Subcutaneous abdominal adipose tissue (tissue), 5 donors: ENCODE data around the gene CATSPERE.

ENCODE experiments used
- H3K27ac ChIP-seq: one replicate; pipeline ENCODE4 v1.7.0; 2013; ENCODE audit warnings: low read depth, mild to moderate bottlenecking, inconsistent platforms, low read length, moderate library complexity
- H3K27me3 ChIP-seq, 5 donors: one replicate each; pipeline ENCODE4 v1.7.0; 2013; ENCODE audit warnings: low read length in 5 of 5, inconsistent platforms in 1 of 5; ENCODE audit not compliant: control insufficient read depth in 5 of 5, insufficient read depth in 4 of 5
- H3K36me3 ChIP-seq, 5 donors: one replicate each; pipeline ENCODE4 v1.7.0; 2013; ENCODE audit warnings: low read length in 5 of 5; ENCODE audit not compliant: control insufficient read depth in 5 of 5, insufficient read depth in 5 of 5
- H3K4me1 ChIP-seq, 5 donors: one replicate each; pipeline ENCODE4 v1.7.0; 2013; ENCODE audit warnings: low read length in 5 of 5, mild to moderate bottlenecking in 3 of 5, moderate library complexity in 1 of 5; ENCODE audit not compliant: control insufficient read depth in 5 of 5, insufficient read depth in 5 of 5
- H3K4me3 ChIP-seq, 5 donors: one replicate each; pipeline ENCODE4 v1.7.0; 2013; ENCODE audit warnings: low read length in 5 of 5, low read depth in 1 of 5
- H3K9ac ChIP-seq, 5 donors: one replicate each; pipeline ENCODE4 v1.7.0; 2013; ENCODE audit warnings: low read length in 5 of 5, mild to moderate bottlenecking in 4 of 5, moderate library complexity in 3 of 5
- H3K9me3 ChIP-seq, 5 donors: one replicate each; pipeline ENCODE4 v1.7.0; 2013; ENCODE audit warnings: low read length in 5 of 5; ENCODE audit not compliant: control insufficient read depth in 5 of 5
- donor health status: healthy.
- donor health status: healthy.
- donor health status: healthy.
- donor health status: healthy.
- donor health status: healthy.

Gene CATSPERE, protein sequence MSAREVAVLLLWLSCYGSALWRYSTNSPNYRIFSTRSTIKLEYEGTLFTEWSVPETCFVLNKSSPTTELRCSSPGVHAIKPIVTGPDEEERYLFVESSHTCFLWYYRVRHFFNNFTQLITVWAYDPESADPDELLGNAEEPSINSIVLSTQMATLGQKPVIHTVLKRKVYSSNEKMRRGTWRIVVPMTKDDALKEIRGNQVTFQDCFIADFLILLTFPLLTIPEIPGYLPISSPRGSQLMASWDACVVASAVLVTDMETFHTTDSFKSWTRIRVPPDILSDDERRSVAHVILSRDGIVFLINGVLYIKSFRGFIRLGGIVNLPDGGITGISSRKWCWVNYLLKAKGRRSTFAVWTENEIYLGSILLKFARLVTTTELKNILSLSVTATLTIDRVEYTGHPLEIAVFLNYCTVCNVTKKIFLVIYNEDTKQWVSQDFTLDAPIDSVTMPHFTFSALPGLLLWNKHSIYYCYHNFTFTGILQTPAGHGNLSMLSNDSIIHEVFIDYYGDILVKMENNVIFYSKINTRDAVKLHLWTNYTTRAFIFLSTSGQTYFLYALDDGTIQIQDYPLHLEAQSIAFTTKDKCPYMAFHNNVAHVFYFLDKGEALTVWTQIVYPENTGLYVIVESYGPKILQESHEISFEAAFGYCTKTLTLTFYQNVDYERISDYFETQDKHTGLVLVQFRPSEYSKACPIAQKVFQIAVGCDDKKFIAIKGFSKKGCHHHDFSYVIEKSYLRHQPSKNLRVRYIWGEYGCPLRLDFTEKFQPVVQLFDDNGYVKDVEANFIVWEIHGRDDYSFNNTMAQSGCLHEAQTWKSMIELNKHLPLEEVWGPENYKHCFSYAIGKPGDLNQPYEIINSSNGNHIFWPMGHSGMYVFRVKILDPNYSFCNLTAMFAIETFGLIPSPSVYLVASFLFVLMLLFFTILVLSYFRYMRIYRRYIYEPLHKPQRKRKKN

DNA sequence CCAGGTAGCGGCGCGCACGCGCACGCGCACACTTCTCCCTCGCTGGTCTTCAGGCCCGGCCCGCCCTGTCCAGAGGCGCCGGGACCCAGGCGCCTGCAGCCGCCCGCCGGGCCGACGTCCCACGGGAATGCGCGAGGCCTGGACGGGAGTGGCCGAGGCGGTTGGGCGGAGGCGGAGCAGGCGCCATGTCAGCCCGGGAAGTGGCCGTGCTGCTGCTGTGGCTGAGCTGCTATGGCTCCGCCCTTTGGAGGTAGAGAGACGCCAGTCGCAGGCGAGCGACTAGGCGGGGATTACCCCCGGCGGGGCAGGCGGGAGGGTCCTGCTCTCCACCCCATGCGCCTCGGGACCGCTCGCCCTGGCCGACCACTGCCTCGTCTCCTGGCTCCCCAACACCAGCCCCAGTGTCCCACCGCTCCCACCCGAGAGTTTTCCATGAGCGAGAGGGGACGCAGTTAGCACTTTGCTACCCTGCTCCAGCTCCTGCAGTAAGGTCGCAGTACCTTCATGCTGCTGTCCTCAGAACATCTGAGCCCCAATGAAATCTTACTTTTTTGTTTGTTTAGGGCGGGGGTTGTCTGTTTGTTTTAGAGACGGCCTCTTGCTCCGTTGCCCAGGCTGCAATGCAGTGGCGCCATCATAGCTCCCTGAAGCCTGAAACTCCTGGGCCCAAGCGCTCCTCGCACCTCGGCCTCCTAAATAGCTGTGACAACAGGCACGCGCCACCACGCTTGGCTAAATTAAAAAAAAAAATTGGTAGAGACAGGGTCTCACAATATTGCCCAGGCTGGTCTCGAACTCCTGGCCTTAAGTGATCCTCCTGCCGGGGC lies at the start of gene CATSPERE:
TSS of gene CATSPERE (plus strand) at position 29 of the 827 bp plus-strand sequence. CDS start at position 186, 157 bp downstream.
- Histone ChIP-seq H3K9ac (peak within 1 kb of the TSS; percentile 73 to 95 (median 77)), H3K27ac (peak within 1 kb of the TSS; percentile 70), H3K9me3 (no peaks in the 10 kb centered on the region), H3K4me1 (peaks cover 0 to 14% (median 11%) of the 10 kb centered on the region in 5 donors), H3K36me3 (no peaks in the 10 kb centered on the region), H3K4me3 (peak within 1 kb of the TSS; percentile 64 to 93 (median 79)), H3K27me3 (no peaks in the 10 kb centered on the region)

- no peaks in the 10 kb centered on the region for H3K4me1 ChIP-seq
- H3K9me3 ChIP-seq: no peaks in the 10 kb centered on the region
- peaks cover 54 to 86% (median 68%) of the 10 kb centered on the region in 5 donors for H3K36me3 ChIP-seq
- H3K27me3 ChIP-seq: no peaks in the 10 kb centered on the region
- no peak overlapping the region for H3K9ac ChIP-seq
- no peak overlapping the region for H3K27ac ChIP-seq
- no peak overlapping the region for H3K4me3 ChIP-seq
Observed at GRCh38 chr1:244412176-244412575, 48.9 kb upstream of the CATSPERE start.

GRCh38 chr1:244413736-244414135 lies 47.3 kb upstream of the CATSPERE start:
- Histone ChIP-seq H3K27me3 (no peaks in the 10 kb centered on the region), H3K27ac (no peak overlapping the region), H3K9ac (no peak overlapping the region), H3K9me3 (no peaks in the 10 kb centered on the region), H3K4me3 (no peak overlapping the region), H3K4me1 (no peaks in the 10 kb centered on the region), H3K36me3 (peaks cover 60 to 91% (median 69%) of the 10 kb centered on the region in 5 donors)

- Histone ChIP-seq H3K9ac (no peak overlapping the region), H3K36me3 (peaks cover 63 to 86% (median 66%) of the 10 kb centered on the region in 5 donors), H3K9me3 (no peaks in the 10 kb centered on the region), H3K27me3 (no peaks in the 10 kb centered on the region), H3K4me1 (no peaks in the 10 kb centered on the region), H3K27ac (no peak overlapping the region), H3K4me3 (no peak overlapping the region)
Observed at GRCh38 chr1:244414543-244414942, 46.5 kb upstream of the CATSPERE start.

- H3K9me3 ChIP-seq: no peaks in the 10 kb centered on the region
- no peak overlapping the region for H3K27ac ChIP-seq
- no peak overlapping the region for H3K4me3 ChIP-seq
- peaks cover 51 to 72% (median 63%) of the 10 kb centered on the region in 5 donors for H3K36me3 ChIP-seq
- no peaks in the 10 kb centered on the region for H3K27me3 ChIP-seq
- no peaks in the 10 kb centered on the region for H3K4me1 ChIP-seq
- H3K9ac ChIP-seq: no peak overlapping the region
Observed at GRCh38 chr1:244419024-244419423, 42.0 kb upstream of the CATSPERE start.

DNA sequence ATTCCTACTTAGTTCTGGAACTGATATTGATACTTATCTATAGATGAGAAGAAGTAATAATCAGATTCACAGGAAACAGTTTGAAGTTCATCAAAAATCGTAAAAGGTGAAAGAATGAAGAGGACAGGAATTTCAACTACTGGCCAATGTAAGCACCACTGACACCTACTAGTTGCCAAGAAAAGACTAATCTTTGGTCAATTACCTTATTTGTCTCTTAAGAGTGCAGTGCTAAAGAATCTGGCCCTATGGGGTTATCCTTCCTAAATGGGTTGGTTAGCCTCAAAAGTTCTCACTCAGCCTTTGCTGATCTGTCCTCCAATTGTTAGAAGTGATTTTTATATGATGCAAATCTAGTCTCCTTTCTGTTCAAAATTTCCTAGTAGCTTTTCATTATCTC lies 38.9 kb upstream of the CATSPERE start:
- Histone ChIP-seq H3K9ac (no peak overlapping the region), H3K4me1 (no peaks in the 10 kb centered on the region), H3K27me3 (no peaks in the 10 kb centered on the region), H3K4me3 (no peak overlapping the region), H3K27ac (no peak overlapping the region), H3K9me3 (no peaks in the 10 kb centered on the region), H3K36me3 (peaks cover 20 to 46% (median 36%) of the 10 kb centered on the region in 5 donors)

GRCh38 chr1:244424649-244425334 lies 36.3 kb upstream of the CATSPERE start:
- H3K4me1 ChIP-seq: no peaks in the 10 kb centered on the region
- H3K36me3 ChIP-seq: peaks cover 17 to 30% (median 25%) of the 10 kb centered on the region in 5 donors
- no peak overlapping the region for H3K27ac ChIP-seq
- no peaks in the 10 kb centered on the region for H3K27me3 ChIP-seq
- no peak overlapping the region for H3K4me3 ChIP-seq
- no peaks in the 10 kb centered on the region for H3K9me3 ChIP-seq
- H3K9ac ChIP-seq: no peak overlapping the region

DNA sequence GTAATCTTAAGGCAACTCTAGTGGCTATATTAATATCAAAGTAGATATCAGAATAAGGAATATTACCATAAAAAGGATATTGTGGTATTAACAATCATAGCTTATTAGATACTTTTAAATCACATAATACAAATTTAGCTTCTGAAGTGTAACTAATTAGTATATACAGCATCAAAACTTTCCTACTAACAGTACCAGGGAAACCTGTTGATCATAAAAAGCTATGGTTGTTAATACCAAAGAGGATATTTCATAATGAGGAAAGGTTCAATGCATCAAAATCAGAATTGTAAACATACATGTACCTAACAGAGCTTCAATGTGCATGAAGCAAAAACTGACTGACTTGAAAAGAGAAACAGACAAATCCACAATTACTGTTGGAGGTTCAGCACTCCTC lies 33.4 kb upstream of the CATSPERE start:
- Histone ChIP-seq H3K27ac (no peak overlapping the region), H3K9ac (no peak overlapping the region), H3K9me3 (no peaks in the 10 kb centered on the region), H3K4me3 (no peak overlapping the region), H3K27me3 (no peaks in the 10 kb centered on the region), H3K4me1 (no peaks in the 10 kb centered on the region), H3K36me3 (peaks cover 15 to 21% (median 20%) of the 10 kb centered on the region in 5 donors)

- Histone ChIP-seq H3K27me3 (no peaks in the 10 kb centered on the region), H3K36me3 (peaks cover 11 to 16% (median 13%) of the 10 kb centered on the region in 5 donors), H3K9me3 (no peaks in the 10 kb centered on the region), H3K4me1 (no peaks in the 10 kb centered on the region), H3K4me3 (no peak overlapping the region), H3K9ac (no peak overlapping the region), H3K27ac (no peak overlapping the region)
Observed at GRCh38 chr1:244429818-244430217, 31.3 kb upstream of the CATSPERE start.
